GM19324 (cell line): ENCODE results near the gene CSNK1D.

Experiments
- ATAC-seq: cut with Tn5 transposase; IDR thresholded peaks from one replicate; pipeline ENCODE4 v1.9.1; 2021; ENCODE audit warnings: mild to moderate bottlenecking, moderate library complexity; ENCODE audit not compliant: unreplicated experiment, low FRiP score

The CSNK1D gene

DNA sequence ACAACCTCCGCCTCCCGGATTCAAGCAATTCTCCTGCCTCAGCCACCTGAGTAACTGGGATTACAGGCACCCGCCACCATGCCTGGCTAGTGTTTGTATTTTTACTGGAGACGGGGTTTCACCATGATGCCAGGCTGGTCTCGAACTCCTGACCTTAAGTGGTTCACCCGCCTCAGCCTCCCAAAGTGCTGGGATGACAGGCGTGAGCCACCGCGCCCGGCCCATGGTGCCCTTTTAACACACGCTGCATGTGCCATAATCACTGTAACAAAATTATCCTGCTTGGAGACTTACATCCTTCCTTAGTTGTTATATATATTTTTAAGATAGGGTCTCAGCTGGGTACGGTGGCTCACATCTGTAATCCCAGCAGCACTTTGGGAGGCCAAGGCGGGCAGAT lies 38.5 kb upstream of the CSNK1D start:
- ATAC-seq: no peak

DNA sequence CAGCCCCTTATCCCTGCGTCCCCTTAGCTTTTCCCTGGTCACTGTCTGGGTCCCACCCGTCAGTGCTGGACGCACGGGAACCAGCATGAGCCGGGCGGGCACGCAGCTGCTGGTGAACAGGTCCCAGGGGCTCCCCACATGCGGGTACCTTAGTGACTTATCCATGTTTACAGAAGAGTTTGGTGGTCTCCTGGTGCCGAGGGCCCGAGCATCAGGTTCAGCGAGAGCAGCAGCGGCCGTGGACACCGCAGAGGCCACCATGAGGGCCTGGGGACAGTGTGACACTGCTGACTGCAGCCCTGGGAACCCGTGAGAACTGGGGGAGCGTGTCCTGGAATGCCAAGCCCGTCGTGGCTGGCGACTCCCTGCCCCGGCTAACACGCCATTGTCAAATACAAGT lies 37.4 kb upstream of the CSNK1D start:
- ATAC-seq: no peak

DNA sequence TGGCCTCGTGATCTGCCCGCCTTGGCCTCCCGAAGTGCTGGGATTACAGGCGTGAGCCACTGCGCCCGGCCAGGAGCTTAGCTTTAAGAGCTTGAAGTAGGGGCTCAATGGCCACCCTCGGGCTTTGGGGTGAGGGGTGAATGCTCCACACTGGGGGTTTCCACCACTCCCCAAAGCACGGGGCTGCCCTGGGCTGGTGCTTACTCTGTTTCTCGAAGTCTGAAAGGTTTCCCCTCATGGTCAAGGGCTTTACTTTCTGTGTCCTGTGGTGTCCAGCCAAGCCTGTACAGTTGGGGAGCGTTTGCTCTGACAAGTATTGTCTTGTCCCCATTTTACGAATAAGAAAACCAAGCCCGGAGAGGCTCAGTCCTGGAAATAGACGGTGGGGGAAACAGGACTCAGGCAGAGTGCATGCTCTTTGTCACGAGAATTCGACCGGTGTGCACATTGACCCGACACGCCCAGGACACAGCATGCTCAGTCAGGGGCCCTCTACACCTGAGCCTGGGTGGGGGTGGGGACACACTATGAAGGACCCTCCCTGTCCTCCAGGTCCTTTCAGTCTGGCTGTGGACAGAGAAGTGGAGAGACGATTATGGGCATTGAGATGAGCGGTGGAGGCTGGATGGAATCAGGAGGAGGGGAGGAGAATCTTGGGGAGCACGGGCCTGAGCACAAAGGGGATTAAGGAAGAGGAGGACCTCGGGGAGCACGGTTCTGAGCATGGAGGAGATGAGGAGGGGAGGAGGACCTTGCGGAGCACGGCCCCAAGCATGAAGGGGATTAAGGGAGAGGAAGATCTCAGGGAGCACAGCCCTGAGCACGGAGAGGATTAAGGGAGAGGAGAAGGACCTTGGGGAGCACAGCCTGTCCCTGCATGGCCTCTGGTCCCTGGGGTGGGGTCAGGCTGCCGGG lies 36.4 kb upstream of the CSNK1D start:
- no peak for ATAC-seq

DNA sequence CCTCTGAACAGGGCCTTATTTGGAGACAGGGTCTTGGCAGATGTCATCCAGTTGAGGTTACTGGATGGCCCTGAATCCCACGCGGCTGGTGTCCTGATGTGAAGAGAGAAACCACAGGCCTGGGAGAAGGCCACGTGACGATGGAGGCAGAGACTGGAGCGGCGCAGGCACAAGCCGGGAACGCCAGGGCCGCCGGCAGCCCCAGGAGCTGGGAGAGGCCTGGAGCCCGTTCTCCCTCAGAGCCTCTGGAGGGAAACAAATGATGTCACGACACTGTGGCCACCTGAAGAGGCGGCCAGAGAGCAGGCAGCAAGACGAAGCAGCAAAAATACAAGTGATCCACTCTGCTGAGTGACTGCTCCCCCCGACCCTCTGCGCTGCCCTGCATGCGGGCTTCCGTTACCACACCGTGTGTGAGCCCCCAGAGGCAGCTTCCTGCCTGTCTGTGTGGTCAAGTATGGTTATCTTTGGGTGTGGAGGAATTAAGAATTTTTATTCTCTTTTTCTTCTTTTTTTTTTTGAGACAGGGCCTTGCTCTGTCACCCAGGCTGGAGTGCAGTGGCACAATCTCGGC lies 32.3 kb upstream of the CSNK1D start:
- no peak for ATAC-seq

DNA sequence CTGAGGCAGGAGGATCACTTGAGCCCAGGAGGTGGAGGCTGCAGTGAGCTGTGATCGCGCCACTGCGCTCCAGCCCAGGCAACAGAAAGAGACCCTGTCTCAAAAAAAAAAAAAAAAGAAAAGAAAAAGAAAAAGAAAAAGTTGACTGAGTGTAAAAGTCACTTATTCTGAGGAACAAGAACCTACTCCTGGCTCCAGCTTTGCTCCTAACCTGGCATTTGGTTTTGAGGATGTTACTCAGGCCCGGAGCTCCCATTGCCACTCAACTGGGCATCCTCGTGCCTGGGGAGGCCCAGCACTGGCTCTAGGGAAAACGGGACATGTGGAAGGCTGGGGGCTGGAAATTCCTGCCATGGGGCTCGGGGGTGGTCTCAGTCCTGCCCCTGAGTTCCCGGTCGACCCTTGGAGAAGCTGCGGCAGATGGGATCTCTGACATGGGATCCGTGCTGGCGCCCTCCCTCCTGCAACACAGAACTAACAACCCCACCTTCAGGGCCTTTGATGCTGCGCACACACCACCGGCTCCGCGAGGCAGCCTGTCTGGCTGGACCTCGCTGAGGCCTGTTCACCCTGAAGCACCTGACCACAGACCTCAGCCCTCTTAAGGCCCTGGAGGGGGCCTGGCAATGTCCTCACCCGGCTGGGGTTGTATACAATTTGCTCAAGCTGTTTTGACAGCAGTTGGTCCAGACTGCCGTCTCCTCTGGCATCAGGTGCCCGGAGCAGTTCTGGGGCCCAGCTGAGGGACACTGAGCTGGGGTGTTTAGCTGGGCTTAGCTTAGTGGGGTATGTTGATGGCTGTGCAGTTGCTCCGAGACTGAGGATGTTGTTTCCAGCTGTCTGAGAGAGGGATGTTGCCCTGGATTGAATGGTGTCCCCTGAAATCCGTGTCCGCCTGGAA lies 31.6 kb upstream of the CSNK1D start:
- no peak for ATAC-seq

DNA sequence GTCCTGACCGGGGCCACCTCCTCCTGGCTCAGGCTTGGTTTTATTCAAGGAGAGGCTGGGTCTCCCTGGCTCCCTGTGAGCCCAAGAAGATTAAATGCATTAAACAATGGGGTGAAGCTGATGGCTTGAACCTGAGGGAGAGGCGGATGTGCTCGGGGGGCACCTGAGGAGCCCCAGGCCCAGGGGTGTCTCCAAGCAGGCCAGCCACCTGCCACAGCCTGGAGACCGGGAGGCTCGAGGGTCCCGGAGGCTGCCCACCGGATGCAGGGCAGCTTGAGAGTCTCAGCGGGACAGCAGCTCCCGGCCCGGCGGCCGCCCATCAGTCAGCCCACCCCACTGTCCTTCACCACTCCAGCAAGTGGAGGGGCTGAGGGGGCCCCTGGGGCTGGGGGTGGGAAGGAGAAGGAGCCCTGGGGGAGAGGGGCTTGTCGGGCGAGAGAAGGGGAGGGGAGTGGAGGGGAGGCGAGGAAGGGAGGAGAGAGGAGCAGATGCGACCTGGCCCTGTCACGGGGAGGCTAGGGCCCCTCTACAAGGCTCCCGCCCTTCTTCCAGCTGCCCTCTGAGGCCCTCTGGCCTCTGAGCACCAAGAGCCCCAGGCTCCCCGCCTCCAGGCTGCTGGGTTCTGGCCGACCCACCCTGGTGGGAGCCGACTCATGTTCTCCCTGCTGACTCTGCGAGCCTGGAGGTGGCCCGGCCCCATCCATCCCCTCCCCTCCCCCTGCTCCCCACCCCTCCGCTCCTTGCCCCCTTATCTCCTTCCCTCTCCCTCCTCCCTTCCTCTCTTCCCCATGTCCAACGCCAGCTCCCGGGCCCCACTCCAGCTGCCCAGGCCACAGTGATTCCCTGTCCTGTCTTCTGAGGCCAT lies 30.7 kb upstream of the CSNK1D start:
- no peak for ATAC-seq

DNA sequence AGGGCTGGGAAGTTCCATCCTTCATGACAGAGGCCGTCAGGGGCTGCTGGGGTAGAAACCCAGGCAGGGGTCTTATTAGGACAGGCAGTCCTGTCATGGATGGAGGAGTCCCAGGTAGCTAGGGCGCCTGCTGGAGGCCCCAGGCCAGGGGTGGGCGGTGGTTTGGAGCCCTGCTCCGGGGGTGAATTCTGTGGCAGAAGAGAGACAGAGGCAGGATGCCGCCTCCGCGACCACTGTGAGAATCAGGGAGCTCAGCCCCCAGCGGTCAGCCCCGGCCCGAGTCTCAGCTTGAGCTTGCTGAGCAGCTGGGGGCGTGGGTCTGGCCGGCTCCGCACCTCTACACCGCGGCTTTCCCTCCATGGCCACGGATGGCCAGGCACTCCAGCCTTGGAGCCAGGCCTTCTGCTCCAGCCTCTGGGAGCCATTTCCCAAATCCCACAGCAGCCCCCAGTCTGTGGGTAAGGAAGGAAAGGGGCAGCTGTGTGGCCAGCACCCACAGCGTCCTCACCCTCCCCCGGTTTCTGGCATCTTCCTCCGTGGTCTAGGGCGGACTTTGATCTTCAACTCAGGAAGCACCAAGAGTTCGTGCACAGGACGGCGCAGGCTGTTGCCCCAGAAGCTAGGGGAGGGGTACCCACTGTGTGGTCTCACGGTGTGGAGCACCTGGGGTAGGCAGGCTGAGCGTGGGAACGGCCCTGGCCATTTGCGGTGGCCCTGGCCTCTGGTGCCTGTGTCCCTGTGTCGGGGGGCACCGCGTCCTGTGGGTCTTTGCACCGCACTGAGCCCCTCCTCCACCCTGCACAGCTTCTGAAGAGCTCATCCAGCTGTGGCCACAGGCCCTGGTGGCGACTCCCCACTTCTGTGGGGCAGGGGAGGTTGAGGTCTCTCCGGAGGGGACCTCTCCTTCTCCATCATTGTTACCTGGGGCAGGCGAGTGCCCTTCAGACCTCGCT lies 29.8 kb upstream of the CSNK1D start:
- ATAC-seq: no peak

DNA sequence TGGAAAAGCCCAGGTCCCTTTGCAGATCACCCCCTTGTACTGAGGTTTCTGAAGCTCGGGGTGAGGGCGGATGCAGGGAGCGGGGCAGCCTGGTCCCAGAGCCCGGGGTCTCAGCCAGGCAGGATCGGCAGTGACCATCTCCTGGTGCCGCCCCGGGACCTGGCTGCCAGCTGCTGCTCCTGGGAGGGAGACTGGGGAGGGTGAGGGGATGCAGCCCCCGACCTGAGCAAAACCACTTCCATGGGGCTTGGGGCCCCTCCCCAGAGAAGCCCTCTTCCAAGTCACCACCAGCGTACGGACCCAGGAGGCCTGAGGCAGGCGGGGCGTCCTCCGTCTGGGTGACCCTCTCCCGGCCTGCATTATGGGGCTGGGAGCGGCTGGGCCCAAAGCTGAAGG lies 29.1 kb upstream of the CSNK1D start:
- no peak for ATAC-seq

DNA sequence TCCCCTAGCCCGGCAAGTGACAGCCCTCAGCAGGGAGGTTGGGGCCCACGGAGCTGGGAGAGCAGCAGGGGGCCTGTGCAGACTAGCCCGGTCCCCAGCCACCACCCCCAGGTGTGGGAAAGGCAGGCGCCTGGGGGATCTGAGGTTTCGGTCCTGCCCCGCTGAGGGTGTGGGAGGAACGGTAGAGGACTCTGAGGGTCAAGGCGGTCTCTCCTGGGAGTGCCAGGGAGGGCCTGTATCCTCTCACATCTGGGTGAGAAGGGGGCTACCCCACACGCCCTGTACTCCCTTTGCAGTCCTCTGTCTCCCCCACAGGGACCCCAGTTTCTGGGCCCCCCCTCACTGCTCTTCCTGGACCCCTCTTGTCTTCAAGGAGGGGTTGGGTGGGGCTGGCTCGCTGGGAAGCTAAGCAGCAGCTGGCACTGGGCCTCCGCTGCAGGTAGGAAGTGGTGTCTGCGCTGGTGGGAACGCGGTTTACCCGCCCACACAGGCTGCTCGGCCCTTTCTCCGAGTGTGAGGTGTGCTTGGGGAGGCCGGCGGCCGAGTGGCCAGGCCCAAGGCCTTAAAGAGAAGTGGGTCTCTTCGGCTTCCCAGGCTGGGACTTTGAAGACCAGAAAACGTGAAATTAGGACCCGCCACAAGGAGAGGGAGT lies 28.5 kb upstream of the CSNK1D start:
- no peak for ATAC-seq

DNA sequence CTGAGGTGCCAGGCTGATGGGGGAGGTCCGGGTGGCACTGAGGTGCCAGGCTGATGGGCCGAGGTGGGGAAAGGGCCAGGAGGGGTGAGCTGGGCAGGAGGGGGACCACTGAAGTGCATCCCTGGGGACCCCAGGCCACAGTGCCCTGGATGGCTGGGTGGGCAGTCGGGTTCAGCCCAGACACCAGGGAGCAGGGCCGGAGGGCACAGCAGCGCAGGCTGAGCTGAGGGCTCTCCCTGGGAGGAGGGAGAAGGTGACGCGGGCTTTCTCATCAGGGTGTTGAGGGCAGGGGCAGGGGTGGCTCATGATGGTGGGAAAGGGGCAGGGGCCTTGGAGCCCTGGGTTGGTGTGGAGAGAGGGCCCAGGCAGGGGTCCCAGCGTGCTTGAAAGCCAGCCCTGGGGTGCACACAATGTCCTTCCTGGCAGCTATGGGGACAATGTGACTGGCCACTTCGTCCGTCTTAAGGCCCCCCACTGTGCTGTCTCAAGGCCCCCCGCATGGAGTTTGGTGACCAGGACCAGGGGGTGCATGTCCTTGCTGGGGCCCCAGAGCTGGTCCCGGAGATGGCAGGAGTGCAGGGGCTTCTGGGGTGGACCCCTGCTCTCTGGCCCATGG lies 27.9 kb upstream of the CSNK1D start:
- no peak for ATAC-seq

DNA sequence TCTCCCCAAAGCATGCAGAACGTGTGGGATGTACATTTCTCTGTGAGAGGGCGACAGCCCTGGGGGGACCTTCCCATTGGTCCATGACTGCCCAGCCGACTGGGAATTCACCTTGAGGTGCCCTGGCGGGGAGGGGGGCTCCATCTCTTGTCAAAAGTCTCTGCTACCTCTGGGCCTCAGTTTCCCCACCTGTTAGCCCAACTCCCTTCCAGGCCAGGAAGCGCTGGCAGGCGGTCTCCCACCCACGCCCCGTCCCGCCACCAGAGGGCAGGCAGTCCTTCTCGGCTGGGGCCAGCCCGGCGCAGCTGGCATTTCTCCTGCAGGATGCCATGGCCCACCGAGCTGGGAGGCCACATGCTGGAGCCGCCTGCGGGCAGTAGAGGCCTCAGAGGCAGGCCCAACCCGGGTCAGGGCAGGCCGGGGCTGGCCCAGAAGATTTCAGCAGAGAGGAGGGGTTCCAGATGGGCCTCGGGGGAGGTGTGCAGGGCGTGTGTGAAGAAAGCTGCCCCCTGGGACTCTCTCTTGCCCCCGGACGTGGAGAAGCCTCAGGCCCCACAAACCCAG lies 27.3 kb upstream of the CSNK1D start:
- no peak for ATAC-seq

DNA sequence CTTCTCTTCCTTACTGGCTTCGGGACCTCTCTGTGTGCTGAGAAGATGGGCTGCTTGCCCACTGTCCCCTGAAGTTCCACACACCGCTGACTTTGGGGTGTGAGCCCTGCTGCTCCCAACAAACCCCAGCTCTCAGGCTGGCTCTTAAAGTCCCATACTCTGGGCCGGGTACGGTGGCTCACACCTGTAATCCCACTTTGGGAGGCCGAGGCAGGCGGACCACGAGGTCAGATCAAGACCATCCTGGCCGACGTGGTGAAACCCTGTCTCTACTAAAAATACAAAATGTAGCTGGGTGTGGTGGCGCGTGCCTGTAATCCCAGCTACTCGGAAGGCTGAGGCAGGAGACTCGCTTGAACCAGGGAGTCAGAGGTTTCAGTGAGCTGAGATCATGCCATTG lies 26.7 kb upstream of the CSNK1D start:
- ATAC-seq: no peak

DNA sequence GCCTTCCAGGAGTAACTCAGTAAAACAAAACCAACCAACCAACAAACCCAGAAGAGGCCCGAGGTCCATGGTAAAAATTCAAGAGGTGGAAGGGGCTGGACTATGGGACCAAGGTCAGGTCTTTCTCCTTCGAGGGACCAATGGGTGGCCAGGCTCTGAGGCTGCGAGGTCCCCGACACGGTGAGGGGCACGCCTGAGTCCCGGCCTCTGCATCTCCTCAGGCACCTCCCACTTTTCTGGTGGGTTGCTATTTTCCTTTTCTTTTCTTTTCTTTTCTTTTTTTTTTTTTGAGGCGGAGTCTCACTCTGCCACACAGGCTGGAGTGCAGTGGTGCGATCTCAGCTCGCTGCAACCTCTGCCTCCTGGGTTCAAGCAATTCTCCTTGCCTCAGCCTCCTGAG lies 26.0 kb upstream of the CSNK1D start:
- ATAC-seq: no peak

DNA sequence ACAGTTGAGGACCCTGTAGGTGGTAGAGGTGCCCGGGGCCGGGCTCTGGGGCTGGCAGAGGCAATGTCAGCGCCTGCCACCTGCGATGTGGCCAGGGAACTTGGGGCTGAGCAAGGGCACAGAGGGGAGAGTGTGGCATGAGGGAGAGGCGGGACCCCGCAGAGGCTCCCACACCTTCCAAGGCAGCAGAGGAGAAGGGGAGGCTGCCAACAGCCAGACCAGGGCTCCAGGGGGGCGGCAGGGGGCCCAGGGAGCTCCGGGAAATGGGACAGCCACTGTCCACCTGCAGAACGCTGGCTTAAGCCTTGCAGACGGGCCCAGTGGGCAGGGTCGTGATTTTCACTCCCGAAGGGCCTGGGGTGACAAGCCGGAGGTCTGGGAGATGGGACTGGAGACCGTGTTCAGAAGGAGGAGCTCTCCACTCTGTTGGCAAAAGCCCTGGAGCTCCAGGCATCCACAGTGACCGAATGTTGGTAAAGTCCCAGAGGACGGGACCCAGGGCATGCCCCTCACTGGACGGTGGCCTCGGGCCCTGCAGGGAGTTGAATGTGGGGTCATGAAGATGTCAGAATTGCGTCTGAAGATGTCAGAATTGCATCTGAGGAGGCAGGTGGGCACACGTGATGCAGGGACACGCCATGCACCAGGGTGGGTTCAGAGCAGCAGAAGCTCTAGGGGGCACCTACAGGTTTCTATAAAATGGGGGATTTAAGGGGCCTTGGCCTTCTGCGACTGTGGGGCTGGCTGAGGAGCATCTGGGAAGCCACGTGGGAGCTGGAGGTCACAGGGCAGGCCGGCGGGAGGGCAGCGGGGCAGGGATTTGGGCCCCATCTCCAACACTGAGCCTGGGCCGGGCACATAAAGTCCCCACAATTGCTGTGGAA lies 25.3 kb upstream of the CSNK1D start:
- no peak for ATAC-seq

DNA sequence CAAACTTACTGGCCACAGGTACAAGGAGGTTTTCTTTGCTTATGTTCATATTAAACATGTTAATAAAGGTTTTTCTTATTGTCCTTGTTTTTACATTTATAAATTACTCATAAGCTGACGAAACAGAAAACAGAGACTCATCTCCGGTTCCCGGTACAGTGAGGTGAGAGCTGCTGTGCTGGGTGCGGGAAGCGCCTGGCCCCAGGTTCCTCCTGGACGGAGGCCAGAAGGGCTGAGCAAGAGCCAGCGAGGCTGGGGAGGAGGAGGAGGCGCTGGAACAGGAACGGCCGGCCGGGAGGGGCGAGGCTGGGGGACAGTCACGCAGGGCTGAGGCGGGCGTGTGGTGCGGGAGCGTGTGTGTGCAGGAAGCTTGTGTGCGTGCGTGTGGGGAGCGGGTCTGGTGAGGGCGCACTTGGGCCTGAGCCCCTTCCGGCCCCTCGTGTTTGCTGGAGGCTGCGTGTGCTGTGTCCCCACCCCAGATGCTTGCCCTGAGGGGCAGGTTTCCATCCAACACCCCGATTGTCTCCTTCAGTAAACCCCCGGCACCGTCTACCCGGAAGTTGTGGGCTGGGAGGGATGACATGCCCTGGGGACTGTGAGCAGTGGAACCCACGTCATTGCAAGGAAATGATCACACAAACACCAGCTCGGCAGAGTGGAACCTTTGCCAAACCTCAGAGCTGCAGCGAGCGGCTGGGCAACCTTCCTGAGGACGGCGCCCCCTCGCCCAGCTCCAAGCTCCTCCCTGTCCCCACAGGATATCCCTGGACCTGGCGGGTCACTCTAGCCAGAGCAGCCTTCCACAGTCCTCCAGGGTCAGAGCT lies 24.4 kb upstream of the CSNK1D start:
- ATAC-seq: peak; percentile 53

DNA sequence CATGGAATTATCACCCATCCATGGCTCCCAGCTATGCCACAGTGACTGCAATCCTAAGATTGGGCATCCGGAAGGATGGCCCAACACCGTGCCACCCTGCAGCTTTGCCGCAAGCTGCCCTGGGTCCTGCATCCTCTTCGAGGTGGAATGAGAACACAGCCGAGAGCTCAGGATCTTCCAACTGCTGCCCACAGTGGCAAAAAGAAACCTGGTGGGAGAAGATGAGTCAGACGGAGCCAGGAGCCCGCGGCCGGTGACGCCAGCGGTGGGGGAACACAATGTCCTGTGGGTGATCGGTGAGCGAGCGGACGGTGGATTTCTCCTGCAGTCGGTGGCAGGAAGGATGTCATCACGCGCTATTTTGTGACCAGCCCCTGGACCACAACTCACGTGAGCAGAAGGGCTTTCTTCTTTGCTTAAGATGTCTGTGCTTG lies 23.8 kb upstream of the CSNK1D start:
- ATAC-seq: no peak
